ENCODE measurements around the gene BMP2.

BMP2 gene

DNA sequence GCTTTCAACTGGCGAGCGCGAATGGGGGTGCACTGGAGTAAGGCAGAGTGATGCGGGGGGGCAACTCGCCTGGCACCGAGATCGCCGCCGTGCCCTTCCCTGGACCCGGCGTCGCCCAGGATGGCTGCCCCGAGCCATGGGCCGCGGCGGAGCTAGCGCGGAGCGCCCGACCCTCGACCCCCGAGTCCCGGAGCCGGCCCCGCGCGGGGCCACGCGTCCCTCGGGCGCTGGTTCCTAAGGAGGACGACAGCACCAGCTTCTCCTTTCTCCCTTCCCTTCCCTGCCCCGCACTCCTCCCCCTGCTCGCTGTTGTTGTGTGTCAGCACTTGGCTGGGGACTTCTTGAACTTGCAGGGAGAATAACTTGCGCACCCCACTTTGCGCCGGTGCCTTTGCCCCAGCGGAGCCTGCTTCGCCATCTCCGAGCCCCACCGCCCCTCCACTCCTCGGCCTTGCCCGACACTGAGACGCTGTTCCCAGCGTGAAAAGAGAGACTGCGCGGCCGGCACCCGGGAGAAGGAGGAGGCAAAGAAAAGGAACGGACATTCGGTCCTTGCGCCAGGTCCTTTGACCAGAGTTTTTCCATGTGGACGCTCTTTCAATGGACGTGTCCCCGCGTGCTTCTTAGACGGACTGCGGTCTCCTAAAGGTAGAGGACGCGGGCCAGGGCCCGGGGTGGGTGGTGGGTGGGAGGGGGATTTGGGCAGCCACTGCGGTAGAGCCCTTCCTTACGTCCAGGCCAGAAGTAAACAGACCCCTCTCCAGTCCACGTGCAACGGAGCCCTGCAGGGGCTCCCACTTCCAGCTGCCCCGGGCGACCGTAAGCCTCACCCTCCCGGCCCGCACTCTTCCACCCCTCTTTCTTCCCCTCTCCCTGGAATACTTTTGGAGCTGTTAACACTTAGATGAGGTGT is 998 bp downstream of the BMP2 start:
- DNase-seq (ENCODE audit: low read depth in 2 of 2): no peak

DNA sequence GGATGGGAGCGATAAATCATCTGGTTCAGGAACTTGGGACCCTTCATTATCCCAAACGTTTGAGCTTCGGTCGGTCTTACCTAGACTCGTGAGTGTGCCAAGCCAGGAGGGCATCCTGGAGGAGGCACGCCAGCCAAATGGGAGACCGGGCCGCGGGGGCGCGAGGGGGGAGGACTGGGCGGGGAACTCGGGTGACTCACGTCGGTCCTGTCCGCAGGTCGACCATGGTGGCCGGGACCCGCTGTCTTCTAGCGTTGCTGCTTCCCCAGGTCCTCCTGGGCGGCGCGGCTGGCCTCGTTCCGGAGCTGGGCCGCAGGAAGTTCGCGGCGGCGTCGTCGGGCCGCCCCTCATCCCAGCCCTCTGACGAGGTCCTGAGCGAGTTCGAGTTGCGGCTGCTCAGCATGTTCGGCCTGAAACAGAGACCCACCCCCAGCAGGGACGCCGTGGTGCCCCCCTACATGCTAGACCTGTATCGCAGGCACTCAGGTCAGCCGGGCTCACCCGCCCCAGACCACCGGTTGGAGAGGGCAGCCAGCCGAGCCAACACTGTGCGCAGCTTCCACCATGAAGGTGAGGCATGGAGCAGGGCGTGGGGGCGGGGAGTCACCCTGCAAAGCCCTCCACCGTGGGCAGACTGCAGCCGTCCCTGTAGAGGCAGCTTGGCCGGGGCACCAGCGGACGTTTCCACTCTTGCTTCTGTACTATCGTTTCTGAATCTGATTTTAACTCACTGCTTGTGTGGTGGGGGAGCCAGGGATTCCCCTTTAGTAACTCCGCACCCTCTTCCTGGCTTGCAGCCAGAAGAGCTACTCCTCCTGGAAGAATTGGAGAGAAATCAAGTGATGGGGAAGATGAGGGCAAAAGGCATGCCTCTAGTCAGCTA is 2.7 kb downstream of the BMP2 start:
- no peak for DNase-seq (ENCODE audit: low read depth in 2 of 2)

DNA sequence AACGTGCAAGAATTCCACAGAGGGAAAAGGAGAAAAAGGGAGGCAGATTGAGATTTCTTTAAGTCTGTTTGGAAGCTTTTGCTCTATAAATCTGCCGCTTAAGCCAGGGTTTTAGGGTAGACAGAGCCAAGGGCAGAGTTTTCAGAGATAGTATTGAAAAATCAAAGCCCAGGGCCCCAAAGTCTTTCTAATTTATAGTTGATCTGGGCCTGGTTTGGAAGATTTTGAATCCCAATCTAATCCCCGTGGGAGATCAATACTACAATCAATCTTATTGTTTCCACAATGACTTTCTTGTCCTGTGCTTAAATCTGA is 3.3 kb downstream of the BMP2 start:
- DNase-seq (ENCODE audit: low read depth in 2 of 2): no peak

DNA sequence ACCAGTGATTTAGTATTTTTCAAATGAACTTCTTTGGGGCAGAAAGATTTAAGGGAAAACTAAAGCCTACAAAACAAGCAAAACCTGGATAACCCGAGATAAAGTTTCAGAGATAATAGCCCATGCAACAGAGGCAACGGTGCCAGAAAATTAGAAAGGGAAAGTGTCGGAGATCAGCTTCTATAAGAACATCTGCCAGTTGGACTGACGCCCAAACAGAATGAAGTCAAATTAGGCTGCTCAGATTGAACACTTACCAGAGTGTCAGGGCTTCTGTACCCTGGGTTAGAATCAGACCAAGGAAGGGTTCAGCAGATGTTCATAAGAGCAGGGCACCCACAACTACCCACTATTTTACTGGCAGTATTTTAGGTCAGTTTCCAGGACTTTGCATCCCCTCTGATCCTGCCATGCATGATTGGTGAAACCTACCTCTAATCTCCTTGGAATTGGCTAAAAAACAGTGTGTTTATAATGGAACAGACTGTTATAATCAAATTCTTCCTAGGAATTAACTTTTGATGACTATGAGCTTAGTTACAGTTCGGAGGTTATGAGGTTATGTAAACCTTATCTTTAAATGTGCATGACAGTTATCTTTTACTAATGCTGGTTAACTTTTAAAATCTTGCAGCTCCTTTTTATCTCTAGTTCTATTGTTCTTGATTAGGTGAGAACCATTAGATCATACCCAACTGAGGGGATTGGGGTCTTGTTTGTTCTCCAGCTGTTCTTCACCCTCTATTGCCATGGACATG is 13.1 kb downstream of the BMP2 start:
- DNase-seq (ENCODE audit: low read depth in 2 of 2): no peak

DNA sequence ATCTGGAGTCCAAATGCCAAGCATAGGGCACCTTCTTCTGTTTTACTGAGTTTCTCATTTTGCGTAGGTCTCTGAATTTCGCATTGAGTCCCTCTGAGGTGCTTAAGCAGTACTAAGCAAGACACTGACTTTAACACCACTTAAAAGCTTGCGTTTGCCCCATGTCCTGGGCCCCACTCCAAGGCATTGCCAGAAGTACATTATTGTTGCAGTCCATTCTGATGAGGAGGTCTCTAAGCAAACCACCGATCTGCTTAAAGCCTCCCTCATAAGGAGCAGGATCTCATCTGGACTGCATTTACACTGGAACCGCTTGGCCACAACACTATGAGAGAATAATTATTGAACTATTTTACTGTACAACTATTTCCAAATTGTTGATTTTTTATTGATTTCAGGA is 16.3 kb downstream of the BMP2 start:
- no peak for DNase-seq (ENCODE audit: low read depth in 2 of 2)

DNA sequence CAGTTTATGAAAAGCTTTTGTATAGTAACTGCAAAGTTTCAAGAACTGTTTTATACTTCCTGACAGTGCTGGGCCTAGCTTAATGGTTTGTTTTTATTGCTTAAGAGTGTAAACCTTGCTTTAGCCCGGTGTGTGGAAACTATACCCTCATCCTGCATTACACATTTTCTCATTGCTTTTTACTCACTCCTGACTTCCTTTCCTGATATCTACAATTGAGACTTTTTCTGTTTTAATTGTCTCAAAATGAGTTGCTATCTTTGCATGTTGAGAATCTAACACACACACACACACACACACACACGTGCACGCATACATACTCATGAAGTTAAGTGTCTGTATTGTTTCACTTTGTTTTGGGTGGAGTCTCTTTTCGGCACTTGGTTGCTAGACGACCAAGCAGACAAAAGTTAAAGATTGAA is 16.7 kb downstream of the BMP2 start:
- no peak for DNase-seq (ENCODE audit: low read depth in 2 of 2)

DNA sequence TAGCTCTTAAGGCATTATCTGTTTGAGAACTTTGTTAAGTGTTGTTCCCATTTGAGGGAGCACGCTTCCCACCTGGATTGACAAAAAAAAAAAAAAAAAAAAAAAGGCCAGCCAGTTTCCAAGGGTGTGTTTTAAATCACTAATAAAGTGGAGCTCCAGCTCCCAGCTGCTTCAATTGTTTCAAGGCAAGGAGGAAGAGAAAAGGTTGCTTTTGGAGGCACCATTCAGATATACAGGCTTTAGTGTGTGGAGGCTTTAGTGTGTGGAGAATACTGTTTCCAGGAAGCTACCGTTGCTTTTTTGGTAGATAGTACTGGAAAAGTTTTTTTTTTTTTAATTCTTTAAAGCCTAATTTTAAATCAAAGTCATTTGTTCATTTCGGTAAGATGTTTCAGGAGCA is 17.3 kb downstream of the BMP2 start:
- DNase-seq (ENCODE audit: low read depth in 2 of 2): no peak

DNA sequence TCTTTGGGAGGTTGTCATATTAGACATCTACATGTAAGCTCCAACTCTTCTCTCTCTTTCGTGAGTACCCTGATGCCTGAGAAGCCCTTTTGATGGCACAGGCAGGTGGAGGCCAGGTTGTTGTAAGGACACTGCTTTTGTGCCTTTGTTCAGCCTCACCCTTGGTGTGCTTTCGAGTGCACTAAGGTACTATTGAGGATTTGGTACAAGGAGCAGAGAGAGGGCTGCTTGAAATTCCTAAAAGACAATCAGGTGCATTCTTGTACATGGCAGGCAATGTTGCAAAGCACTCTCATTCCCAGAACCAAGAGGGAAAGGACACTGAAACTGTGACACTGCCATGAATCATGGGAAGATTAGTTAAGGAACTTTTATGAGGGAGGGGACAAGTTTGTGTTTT is 19.1 kb downstream of the BMP2 start:
- no peak for DNase-seq (ENCODE audit: low read depth in 2 of 2)

DNA sequence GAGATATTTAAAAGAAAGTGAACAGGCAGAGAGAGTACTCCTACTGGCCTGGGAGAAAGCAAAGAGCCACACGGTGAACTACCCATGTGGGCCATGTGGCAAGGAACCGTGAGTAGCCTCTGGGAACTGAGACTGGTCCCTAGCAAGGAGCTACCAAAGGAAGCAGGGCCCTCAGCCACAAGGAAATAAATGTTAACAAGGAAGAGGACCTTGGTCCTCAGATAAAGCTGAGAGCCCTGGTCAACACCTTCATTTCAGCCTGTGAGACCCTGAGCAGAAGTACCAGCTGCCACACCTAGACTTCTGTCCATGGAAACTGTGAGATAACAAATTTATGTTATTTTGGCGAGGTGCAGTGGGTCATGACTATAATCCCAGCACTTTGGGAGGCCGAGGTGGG is 25.3 kb downstream of the BMP2 start:
- DNase-seq (ENCODE audit: low read depth in 2 of 2): no peak

DNA sequence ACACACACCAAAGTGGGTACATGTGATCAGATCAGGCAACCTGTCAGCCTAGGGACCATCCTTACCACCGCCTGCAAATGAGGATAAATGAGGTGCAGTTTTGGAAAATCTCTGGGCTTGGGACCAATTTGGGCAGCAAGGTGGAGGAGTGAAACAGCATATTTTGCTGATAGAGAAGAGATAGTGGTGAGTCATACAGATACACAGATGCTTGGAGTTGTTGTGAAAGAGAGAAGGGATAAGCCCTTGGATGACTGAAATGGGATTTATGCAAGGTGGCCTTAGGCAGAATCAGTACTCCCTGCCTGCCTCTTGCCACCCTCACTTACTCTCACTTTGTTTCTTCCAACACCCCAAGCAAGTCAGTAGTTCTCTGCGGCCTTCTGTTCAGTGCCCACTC is 34.7 kb downstream of the BMP2 start:
- DNase-seq (ENCODE audit: low read depth in 2 of 2): no peak

DNA sequence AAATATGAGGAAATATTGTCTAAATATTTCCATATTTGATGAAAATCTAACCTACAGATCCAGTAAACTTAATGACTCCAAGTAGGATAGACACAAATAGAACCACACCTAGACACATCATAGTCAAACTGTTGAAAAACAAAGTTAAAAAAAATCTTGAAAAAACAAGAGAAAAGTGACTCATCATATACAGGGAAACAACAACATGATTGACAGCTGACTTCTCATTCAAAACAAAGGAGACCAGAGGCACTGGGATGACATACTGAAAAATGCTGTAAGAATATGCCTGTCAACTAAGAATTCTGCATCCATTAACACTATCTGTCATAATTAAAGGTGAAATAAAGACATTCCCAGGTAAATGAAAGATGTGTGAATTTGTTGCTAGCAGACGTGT is 38.8 kb downstream of the BMP2 start:
- no peak for DNase-seq (ENCODE audit: low read depth in 2 of 2)

DNA sequence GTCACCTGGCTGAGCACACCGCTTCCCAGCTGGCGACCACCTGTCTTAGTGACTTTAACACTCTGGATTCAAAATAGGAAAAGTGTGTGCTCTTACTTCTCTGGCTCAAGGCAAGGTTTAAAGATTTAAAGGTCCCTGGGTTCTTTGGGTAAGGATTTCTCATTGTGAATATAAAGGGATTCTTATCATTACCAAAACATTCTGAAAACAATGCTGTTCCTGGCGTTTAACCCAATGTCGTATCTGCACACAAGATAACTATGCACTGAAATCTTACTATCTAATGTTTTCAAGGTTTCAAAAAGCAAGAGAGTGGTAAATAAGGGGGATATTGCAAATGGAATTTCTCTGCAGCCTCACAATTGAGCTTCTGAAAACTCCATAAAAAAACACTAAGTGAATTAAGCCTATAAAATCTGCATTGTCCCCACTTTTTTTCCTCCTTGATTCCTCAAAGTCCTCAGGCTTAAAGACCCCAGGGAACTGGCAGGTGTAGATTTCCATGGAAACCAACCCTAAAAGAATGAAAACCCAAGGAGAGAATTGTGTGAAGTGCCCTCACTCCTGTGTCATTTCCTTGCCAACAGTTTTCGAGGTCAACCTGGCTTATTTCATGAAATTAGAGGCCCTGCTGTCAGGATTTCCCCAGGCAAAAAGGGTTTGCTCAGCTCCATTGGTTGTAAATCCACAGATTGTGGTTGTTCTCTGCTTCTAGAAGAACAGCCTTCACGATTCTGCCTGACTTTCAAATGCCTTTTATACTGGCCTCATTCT is 44.0 kb downstream of the BMP2 start:
- DNase-seq (ENCODE audit: low read depth in 2 of 2): no peak

DNA sequence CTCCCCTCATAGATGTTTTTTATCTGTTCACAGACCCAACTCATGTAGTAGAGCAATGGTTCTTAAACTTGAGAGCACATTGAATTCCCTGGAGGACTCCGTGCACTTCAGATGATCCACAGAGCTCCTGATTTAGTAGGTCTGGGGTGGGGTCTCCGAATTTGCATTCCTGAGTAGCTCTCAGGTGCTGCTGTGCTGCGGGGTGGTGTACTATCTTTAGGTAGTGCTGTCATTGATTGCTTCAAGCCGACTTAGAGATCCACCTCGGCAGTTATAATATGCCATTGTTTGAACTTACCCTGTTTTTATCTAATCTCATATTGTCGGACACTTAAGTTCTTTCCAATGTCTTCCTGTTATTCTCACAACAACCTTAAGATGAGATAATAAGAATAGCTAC is 45.0 kb downstream of the BMP2 start:
- no peak for DNase-seq (ENCODE audit: low read depth in 2 of 2)

DNA sequence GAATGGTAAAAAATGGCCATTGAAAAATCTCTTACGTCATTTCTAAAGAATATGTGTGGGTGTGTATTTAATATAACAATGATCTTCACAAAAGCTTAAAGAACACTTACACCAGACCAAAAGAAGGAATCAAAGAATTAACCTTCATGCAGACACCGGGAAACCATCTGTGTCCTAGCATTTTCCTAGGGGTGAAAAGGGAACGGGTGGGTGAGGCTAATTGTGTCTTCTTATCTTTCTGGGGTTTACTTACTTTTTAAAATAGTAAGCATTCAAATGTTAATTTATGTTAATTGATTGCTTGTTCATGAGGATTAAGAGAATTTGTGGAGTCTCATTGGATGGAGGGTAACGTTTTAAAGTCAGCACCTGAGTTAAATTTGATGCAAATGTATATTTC is 47.5 kb downstream of the BMP2 start:
- DNase-seq (ENCODE audit: low read depth in 2 of 2): no peak

DNA sequence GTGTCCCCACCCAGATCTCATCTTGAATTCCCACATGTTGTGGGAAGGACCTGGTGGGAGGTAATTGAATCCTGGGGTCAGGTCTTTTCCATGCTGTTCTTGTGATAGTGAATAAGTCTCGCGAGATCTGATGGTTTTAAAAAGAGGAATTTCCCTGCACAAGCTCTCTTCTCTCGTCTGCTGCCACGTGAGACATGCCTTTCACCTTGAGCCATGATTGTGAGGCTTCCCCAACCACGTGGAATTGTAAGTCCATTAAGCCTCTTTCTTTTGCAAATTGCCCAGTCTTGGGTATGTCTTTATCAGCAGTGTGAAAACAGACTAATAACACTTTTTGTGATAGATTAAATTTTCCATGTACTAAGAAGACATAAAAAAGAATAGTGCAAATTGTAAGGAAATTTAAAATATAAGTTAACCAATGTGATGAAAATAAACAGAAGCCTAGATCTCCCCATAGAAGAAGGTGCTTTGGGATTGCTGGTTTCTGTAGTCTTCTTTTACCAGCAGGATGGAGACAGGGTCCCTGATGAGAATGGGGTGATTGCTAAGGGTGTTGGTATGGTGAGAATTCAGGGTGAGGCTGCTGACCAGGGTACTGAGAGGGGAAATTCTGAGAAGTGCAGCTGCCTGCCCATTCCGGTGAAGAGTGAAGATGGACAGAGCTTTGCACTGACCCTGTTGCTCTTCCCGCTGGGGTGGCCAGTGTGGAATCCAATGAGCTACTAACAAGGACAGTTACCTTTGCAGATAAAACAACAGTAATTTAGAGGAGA is 50.7 kb downstream of the BMP2 start:
- DNase-seq (ENCODE audit: low read depth in 2 of 2): no peak

DNA sequence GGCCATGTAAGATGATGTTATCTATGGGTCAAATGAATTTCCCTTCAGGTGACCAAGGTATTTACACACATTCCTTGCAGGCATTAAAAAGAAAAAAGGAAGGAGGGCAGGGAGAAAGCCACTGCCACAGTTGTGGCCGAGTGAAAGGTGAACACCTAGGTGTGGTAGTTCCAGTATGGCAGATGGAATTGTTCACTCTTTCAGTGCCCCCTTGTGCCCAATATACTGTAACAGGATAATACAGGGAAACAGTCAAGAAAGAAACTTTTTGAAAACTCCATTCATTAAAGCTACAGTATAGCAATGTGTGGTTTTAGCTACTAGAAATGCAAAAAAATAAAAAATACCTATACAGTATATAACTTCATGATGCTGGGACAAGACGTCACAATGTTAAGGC is 52.1 kb downstream of the BMP2 start:
- no peak for DNase-seq (ENCODE audit: low read depth in 2 of 2)

DNA sequence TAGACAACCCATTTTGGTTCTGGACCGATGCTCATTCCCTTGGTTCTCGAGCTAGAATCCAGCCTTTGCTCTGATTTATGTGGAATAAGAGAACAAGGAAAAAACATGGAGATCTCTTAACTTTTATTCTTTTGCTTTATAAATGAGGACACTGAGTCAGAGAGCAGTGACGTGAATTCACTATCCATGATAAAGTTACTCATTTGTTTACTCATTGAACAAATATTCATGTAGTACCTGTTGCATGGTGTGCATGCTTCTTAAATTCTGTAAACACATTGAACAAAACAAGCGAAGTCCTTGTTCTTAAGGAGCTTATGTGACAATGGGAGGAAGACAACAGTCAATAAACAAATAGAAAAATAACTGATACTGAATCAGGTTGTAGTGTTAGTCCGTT is 56.9 kb downstream of the BMP2 start:
- DNase-seq (ENCODE audit: low read depth in 2 of 2): no peak

DNA sequence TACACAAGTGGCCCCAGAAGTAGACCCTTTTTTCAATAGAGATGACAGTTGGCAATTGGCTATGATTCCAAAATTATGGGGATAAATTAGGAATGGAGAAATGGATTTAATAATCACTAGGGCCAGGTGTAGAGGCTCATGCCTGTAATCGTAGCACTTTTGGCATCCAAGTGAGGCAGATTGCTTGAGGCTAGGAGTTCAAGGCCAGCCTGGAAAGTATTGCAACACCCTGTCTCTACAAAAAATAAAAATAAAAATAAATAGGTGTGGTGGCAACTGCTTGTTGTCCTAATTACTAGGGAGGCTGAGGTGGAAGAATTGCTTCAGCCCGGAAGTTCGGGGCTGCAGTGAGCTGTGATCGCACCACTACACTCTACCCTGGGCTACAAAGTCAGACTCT is 60.0 kb downstream of the BMP2 start:
- DNase-seq (ENCODE audit: low read depth in 2 of 2): no peak

DNA sequence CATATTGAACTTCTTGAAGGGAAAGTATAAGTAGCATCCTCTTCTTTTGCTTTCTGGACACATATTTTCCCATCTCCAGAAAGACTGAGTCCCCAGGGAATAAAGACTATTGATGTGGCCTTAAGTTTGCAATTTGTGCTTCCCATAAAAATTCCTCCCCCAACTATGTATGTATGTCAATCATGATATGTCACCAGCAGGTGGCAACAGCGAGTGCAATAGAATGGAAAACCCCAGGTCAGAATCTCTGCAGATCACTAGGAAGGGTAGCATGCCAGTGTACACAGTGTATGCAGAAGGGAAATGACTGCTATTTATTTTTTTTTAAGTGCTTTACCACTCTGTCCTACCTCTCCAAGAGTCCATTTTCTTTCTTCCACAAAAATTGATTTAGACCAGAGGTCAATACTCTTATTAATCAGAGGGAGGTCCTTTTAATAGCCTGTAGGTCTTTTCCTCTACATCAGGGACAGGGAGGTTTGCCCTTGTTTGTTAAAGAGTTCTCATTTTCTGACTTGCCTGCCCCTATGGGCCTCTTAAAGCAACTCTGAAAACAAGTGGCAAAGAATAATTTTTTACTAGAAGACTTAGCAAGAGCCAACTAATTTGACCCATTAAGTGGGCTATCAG is 61.4 kb downstream of the BMP2 start:
- DNase-seq (ENCODE audit: low read depth in 2 of 2): no peak

DNA sequence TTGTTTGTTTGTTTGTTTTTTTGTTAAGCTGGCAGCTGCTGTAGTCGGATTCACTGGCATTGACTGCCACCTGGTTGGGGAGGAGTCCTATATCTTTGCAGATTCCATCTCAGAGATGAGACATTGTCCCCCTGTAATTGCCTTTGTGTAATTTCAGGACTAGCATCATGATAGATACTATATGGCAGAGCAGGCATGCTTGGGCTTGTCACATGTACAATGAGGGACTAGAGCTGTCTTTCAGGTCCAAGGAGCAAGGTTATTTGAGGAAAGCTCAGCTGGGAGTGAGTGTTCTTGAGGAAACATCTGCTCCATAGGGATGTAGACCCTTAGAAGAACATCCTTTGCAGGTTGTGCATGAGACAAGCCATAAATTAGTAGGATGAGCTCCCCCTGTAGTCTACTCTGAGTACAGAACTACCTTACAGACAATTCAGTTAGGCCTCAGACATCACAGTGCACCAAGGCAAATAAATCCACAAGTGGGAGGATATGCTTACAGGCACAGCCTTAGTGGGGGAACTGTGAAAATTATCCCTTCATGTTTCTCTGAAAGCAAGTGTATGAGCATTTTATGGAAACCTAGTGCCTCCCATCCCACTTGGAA is 62.1 kb downstream of the BMP2 start:
- no peak for DNase-seq (ENCODE audit: low read depth in 2 of 2)

All from stimulated activated CD8-positive, alpha-beta memory T cell treated with anti-CD3 and anti-CD28 coated beads, Interleukin-2, amount 100 ng/mL, for 1 hour (primary cell).